Caki2 (cell line): ENCODE measurements around the gene CCR3. TPM values are rescaled to one million over a fixed set of nuclear protein-coding genes. Genes with fewer than 3 reads are reported as not detected.

Experiments used
- DNase-seq: peaks from one replicate; pipeline ENCODE4 v3.0.0-alpha.2; 2015; ENCODE audit warnings: low read depth
- in situ Hi-C: cut with HindIII; loops from 2 replicates; pipeline ENCODE4 v1.10.0; 2016; ENCODE audit warnings: low sequenced_read_pairs, low pct_unique_long_range_greater_than_20kb, mixed read lengths
- total RNA-seq: library from RNA; depleted of rRNA; stranded (reverse); fragments of >200 nt; shearing (Covaris generic); gene quantifications from 2 replicates; pipeline ENCODE4 v1.2.3, GENCODE V29; 2014; ENCODE audit warnings: low replicate concordance; rRNA removed

Gene CCR3
- total RNA-seq, 1 experiment from 2014 or later, result not detected

DNA sequence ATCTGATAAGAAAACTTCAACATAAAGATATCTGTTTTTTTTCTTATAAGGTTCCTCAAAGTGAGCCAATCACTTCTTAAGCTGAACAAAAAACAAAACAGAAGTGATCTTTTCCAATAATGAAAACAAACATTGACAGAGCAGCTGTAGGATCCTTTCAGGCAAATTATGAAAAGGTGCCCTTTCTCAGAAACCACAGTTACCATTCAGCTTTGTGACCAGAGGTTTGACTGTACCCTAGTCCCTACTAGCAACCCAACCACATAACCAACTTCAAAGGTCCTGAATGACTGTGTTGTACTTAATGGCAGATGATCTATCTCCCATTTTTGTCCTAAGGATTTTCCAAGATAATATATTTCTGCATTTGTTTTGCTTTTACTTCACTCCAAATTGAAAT, 72.3 kb downstream of the CCR3 start:
- no peak for DNase-seq
- in situ Hi-C loops, result no loop called here

GRCh38 chr3:46316206-46316605, 73.9 kb downstream of the CCR3 start:
- DNase-seq, result no peak
- in situ Hi-C loops, result no loop called here

Other genes starting within 250 kb of the CCR3 start
- 12.0 and 23.6 TPM in 2 replicates for gene FYCO1, start 246.6 kb upstream of the CCR3 start, total RNA-seq
- not detected in 2 replicates for gene XCR1, start 215.0 kb upstream of the CCR3 start, total RNA-seq
- gene CCR1, start 34.1 kb upstream of the CCR3 start, total RNA-seq, result not detected in 2 replicates
- not detected in 2 replicates for gene CCR2, start 111.7 kb downstream of the CCR3 start, total RNA-seq
- not detected in 2 replicates for gene CCR5, start 128.5 kb downstream of the CCR3 start, total RNA-seq
- not detected in 2 replicates for gene CCRL2, start 164.8 kb downstream of the CCR3 start, total RNA-seq
- gene LTF, start 222.4 kb downstream of the CCR3 start, total RNA-seq, result not detected in 2 replicates